Measurements from ENCODE around the gene KSR2.
A peak's percentile ranks its signal among the peaks of the same experiment; 100 is the strongest.
"Not testable (repeated sequence)": the region's sequence is repeated elsewhere in the genome, so short reads cannot be mapped to it uniquely, and the experiment has no call there.

The KSR2 gene

DNA sequence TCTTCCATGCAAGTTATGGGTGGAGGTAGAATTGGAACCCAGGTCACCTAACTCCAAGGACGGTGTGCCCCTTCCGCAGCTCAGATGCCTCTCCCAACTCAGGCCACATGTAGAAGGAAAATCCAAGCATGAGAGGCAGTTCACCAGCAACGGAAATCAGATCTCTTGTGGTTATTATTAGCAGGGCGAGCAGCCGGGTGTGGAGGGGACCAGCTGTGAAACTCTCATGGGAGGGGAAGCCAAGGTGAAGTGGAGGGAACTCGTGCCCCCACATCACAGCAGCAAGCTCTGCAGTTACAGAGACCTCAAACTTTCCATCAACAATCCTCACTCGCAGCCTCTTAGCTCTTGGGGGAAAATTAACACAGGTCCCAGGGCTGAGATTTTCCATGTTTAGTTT, 79.7 kb downstream of the KSR2 start:
- DNase-seq, result no peak

DNA sequence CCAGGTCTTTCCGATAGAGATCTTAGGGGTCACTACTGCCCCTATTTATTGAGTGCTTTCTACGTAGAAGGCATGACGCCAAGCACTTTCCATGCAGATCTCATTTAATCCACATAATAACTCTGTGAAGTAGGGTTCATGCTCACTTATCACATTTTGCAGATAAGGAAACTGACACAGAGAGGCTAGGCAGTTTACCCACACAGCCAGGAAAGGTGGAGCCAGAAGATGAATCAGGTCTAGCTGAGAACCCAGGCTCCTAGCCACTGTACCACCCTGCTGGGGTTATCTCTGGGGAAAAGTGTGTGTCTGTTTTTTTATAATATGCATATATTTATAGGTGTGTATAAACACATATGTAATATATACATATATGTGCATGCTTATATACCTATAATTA, 83.6 kb downstream of the KSR2 start:
- no peak for DNase-seq

DNA sequence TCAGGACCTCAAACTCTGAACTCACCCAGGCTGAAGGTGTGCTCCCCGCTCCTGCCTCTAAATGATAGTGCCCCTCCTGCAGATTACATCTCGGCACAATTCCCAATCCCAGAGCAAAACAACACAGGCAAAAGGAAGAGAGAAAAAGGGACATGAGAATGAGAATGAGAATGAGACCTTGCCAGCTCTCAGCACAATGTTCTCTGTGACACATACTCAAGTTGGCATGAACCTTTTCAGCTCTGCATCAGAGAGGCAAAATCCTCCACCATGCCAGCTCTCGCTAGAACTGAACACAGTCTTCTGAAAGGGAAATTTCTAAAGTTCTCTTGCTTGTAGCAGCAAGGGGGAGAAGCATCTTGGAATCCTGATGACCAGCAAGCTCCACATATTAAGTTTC, 84.6 kb downstream of the KSR2 start:
- DNase-seq, result no peak

DNA sequence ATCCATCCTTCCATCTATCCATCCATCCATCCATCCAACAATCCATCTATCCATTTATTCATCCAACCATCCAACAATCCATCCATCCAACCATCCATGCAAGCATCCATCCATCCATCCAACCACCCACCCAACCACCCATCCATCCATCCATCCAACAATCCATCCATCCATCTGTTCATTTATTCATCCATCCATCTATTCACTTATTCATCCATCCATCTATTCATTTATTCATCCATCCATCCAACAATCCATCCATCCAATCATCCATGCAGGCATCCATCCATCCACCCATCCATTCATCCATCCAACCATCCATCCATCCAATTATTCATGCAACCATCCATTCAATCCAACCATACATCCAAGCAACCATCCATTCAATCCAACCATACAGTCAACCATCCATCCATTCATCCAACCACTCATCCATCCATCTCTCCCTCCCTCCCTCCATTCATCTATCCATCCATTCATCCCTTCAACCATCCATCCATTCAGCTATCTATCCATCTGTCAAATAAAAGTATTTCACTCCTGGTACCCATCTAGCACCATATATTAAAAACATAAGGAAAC, 86.1 kb downstream of the KSR2 start:
- DNase-seq, result no peak

- DNase-seq, result no peak
Observed at GRCh38 chr12:117882181-117882580, 86.6 kb downstream of the KSR2 start.

- DNase-seq, result no peak
Observed at GRCh38 chr12:117881517-117881916, 87.3 kb downstream of the KSR2 start.

GRCh38 chr12:117878605-117879004, 90.2 kb downstream of the KSR2 start:
- no peak for DNase-seq

- DNase-seq, result no peak
Observed at GRCh38 chr12:117876436-117876816, 92.4 kb downstream of the KSR2 start.

DNA sequence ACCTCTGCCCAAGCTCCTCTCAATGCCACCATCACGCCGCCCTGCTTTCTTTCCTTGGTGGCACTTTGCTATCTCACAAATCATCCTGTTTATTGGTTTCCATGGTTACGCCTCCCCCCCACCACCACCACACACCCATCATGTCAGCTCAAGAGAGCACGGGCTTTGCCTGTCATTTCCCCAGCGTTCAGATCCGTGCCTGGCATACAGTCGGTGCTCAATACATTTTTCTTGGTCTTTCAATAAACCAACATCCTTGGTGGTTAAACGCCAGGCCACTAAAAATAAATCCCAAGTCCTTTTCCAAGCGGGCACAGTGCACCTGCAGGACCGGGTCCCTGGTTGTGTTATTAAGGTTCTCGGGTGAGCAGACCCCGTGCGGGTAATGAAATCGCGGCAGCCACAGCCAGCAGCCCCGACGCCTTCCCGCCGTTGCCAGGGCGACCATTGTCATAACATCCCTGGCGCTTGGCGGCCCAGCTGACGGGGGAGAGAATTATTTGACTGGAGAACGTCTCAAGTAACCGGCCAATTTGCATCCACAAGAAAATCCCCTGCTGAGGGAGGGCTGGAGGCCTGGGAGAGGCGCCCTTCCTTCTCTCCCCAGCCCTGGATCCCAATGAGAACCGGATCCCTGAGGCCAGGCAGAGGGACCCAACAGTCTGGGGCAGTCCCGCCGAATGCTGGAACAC, 92.9 kb downstream of the KSR2 start:
- no peak for DNase-seq

DNA sequence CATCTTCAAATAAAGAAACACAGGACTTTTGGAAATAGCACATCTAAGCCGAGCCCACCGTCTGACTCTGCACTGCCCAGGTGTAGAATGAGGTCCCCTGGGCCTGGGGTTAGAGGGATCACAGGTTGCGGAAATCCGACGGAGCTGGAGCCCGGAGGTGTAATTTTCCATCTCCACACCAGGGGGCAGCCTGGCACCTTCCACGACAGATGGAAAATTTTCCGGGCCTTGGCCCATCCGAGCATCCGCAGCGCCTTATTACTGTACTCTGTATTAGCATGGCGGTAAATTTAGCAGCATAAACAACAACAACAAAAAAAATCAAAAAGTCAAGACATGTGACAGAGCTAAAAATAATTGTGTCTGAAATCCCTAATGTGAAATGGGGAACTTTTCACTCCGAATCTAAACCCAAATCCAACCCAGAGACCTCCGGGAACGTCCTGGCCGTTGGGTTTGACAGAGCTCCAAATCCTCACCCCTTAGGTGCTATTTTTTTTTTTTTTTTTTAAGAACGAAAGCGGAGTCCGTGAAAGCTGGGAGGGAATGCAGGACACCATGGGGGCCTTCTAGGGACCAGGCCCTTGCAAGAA, 93.9 kb downstream of the KSR2 start:
- peak; percentile 6 to 66 for DNase-seq

DNA sequence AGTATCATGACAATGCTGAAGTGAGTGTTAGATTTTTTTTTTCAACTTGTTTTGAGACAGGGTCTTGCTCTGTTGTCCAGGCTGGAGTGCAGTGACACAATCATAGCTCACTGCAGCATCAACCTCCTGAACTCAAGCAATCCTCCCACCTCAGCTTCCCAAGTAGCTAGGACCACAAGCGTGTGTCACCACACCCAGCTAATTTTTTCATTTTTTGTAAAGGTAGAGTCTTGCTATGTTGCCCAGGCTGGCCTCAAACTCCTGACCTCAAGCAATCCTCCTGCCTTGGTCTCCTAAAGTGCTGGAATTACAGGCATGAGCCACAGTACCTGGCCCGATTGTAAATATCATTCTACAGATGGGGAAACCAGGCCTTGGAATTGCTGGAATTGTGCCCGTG, 94.6 kb downstream of the KSR2 start:
- not testable (repeated sequence) for DNase-seq

GRCh38 chr12:117872546-117873169, 96.1 kb downstream of the KSR2 start:
- DNase-seq, result no peak

DNA sequence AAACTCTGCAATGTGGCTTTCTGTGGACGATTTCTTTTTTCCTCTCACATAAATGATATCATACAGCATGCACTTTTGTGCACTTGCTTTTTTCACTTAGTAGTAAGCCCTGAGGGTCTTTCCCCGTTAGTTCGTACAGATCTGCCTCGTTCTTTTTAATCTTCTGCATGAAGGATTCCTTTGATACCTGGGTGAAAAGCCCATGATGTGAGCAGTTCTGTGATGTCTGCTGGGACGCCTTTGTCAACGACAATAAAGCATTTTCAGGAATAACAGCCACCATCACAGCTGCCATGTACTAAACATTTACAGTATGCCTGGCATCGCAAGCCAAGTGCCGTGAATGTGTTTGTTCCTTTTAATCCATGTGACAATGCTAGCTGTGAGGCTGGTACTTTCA, 99.2 kb downstream of the KSR2 start:
- no peak for DNase-seq

GRCh38 chr12:117867348-117867747, 101.4 kb downstream of the KSR2 start:
- DNase-seq, result no peak

DNA sequence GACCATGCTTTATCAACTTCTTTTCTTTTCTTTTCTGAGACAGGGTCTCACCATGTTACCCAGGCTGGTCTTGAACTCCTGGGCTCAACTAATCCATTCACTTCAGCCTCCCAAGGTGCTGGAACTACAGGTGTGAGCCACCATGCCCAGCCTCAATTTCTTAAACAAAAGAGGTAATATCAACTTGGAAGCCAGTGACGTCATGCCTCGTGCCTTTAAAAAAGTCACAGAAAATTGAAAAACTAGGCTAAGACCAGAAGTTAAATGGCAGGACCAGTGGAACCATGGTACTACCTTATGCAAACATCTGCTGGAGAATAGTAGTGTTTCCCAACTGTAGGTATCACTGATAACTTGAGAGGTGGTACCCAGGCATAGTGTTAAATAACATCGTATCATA, 103.3 kb downstream of the KSR2 start:
- no peak for DNase-seq

DNA sequence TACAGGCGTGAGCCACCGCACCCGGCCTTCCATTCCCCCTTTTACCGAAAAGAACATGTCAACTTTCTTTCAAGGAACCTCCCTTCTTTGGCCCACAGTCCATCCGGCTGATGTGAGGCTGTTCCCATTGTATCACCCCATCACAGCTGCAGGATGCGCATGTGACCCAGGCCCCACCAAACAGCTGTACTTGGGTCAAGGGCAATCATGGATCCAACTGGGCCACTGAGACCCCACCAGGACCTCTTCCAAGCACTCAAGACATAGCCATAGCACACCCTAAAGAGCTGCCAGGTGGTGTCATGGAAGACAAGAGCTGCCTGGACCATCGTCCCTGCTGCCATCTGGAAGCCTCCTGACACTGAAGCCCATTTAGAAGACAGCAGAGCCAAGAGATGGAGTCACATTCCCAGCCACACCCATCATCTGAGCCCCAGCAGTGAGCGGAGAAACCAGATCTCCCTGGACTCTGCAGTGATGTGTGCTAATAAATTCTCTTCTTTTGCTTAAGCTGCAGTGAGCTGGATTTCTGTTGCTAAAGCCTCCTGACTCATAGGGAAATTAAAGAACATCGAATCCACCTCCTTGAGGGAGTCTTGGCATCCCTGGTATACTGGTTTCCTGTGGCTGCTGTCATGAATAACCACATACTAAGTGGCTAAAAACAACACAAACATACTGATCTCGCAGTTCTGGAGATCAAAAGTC, 105.6 kb downstream of the KSR2 start:
- DNase-seq, result no peak

GRCh38 chr12:117861691-117862090, 107.1 kb downstream of the KSR2 start:
- no peak for DNase-seq

- not testable (repeated sequence) for DNase-seq
Observed at GRCh38 chr12:117860787-117861290, 108.0 kb downstream of the KSR2 start.

GRCh38 chr12:117860111-117860510, 108.7 kb downstream of the KSR2 start:
- no peak for DNase-seq

DNA sequence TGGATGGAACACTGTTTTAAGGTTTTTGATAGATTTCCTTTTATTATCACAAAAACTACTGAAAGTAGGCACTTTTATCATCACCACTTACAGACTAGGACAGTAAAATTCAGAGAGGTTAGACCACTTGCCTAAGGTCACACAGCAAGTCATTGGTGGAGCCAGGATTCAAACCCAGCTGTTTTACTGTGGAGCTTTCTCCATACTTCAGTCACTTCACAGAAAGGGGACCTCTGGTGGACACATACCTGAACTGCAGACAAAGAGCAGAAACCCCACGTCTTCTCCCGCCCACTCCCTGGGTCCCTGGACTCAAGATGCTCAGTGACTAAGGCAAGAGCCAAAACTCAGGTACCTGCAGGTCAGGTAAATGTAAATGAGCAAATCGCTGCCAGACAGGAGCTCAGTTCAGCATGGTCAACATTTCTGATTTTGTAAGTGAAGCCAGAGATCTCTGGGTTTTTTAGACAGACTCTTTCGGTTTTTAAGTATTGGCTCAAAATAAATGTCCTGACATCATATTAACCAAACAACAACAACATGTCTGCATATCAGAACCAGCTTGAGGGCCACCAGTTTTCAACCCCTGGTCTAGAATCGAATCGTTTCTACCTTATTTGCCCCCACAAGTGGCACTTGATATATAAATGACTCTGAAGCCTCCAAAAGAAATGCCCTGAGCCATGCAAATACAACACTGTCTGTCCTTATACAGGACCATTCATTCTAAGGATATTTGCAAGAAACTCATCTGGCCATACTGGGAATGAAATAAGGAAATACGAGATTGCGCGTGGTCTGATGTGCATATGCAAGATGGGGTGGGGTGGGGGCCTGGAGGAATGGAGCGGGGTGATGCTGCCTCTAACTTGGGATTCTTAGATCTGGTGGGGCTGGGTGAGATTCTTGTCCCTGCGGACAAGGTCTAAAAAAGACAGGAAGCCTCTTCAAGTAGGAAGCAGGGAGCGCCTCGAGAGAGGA, 110.9 kb downstream of the KSR2 start:
- DNase-seq, result peak in 1 of 2 experiments; percentile 23

DNA sequence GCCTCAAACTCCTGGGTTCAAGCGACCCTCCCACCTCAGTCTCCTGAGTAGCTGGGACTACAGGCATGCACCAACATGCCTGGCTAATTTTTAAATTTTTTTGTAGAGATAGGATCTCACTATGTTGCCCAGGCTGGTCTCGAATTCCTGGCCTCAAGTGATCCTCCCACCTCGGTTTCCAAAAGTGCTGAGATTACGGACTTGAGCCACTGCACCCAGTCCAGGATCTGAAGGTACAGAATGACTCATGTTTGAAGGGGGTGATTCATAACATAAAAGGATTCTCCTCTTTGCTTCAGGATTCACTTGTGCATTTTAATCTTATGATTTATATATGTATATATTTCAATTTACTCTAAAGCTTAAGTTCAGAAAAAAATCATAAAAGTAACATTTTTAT, 111.7 kb downstream of the KSR2 start:
- not testable (repeated sequence) for DNase-seq

DNA sequence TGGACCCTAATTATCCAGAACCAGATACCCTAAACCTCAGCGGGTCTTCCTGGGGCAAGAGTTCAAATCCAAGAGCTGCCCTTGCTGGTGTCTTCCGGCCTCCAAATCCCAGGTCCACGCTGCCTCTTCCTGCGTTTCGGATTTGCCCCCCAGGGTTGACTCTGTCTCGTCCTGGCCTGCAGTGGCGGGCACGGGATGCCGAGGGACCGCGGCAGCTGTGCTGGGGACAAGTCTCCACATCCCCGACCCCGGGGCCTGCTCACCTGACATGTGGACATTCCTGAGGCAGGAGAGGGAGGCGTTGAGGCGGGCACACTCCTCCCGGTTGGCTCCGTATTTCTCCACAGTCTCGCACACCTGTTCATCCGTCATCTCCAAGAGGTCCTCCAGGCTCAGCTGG, 113.6 kb downstream of the KSR2 start:
- DNase-seq, result no peak

All from NCI-H446 (cell line).